H1 (cell line): ENCODE results near the gene STAMBP. TPM values are rescaled to one million over a fixed set of nuclear protein-coding genes. Genes with fewer than 3 reads are reported as not detected.

Source experiments
- CTCF ChIA-PET: fragments of 300-600 bp; sonication (Branson Sonifier 250); formaldehyde crosslinking; loops from one replicate; lab custom pipeline; 2021; ENCODE audit not compliant: partially characterized antibody; lab: Charles Lee
- POLR2A ChIA-PET: fragments of 300-600 bp; sonication (Branson Sonifier 250); formaldehyde crosslinking; loops from one replicate; lab custom pipeline; 2021; ENCODE audit warnings: inconsistent platforms; ENCODE audit not compliant: partially characterized antibody; lab: Charles Lee
- DNase-seq, 2 experiments: peaks; one replicate each; pipeline versions ENCODE4 v3.0.0 to v3.0.0-alpha.2; 2010 to 2022; ENCODE audit warnings: low spot score in 2 of 2, low read depth in 1 of 2, mixed read lengths in 1 of 2
- FAIRE-seq: peaks from 2 replicates; lab custom pipeline; 2011; peaks lifted over from hg19 to GRCh38; lab: Jason Lieb, UNC
- H2AFZ ChIP-seq: 2 replicates; pipeline ENCODE4 v1.8.1; 2012; ENCODE audit warnings: low read length, inconsistent platforms
- H2AK5ac ChIP-seq: 2 replicates; pipeline ENCODE4 v1.6.1; 2013; ENCODE audit warnings: low read depth, low read length
- H2BK120ac ChIP-seq: replicated peaks from 2 replicates; pipeline ENCODE3; 2013; ENCODE audit warnings: low read depth, low read length, inconsistent platforms
- H2BK12ac ChIP-seq: 2 replicates; pipeline ENCODE4 v1.6.1; 2013; ENCODE audit warnings: low read depth, low read length
- H2BK15ac ChIP-seq: 2 replicates; pipeline ENCODE4 v1.6.1; 2013; ENCODE audit warnings: low read length
- H2BK20ac ChIP-seq: 2 replicates; pipeline ENCODE4 v1.6.1; 2013; ENCODE audit warnings: low read length
- H2BK5ac ChIP-seq: 2 replicates; pipeline ENCODE4 v1.6.1; 2013; ENCODE audit warnings: low read depth, low read length
- H3K14ac ChIP-seq: 2 replicates; pipeline ENCODE4 v1.6.1; 2013; ENCODE audit warnings: inconsistent platforms; ENCODE audit not compliant: insufficient read length
- H3K18ac ChIP-seq: 2 replicates; pipeline ENCODE4 v1.6.1; 2013; ENCODE audit warnings: low read length; ENCODE audit errors: extremely low read depth
- H3K23ac ChIP-seq: 2 replicates; pipeline ENCODE4 v1.6.1; 2013; ENCODE audit warnings: inconsistent platforms; ENCODE audit not compliant: insufficient read length
- H3K23me2 ChIP-seq: 2 replicates; pipeline ENCODE4 v1.6.1; 2013; ENCODE audit warnings: low read depth, low read length
- H3K27ac ChIP-seq: 2 replicates; pipeline ENCODE4 v1.6.1; 2011; ENCODE audit warnings: low read depth, low read length, inconsistent platforms
- H3K27me3 ChIP-seq, 4 experiments: replicated peaks in 1 of 4; 1 replicate in 1 of 4; 2 replicates in 3 of 4; pipeline versions ENCODE4 v1.6.1 to v1.8.1; 2011 to 2013; ENCODE audit warnings: low read length in 3 of 4, mild to moderate bottlenecking in 3 of 4, inconsistent platforms in 2 of 4, mixed read lengths in 2 of 4, moderate library complexity in 1 of 4; ENCODE audit not compliant: control insufficient read depth in 3 of 4, insufficient read depth in 3 of 4; ENCODE audit errors: extremely low read depth in 1 of 4
- H3K36me3 ChIP-seq, 4 experiments: 2 replicates each; pipeline versions ENCODE4 v1.6.1 to v1.8.1; 2011 to 2013; ENCODE audit warnings: mild to moderate bottlenecking in 4 of 4, low read length in 3 of 4, moderate library complexity in 2 of 4, control low read depth in 1 of 4, inconsistent platforms in 1 of 4; ENCODE audit not compliant: insufficient read depth in 4 of 4, control insufficient read depth in 2 of 4
- H3K4ac ChIP-seq: replicated peaks from 2 replicates; pipeline ENCODE3; 2013; ENCODE audit warnings: low read length, low read depth, mixed read lengths, inconsistent platforms; ENCODE audit not compliant: insufficient read length
- H3K4me1 ChIP-seq, 4 experiments: replicated peaks in 1 of 4; 1 replicate in 1 of 4; 2 replicates in 3 of 4; pipeline versions ENCODE4 v1.6.1 to v1.8.1; 2011 to 2013; ENCODE audit warnings: low read length in 3 of 4, inconsistent platforms in 2 of 4, mixed read lengths in 1 of 4; ENCODE audit not compliant: insufficient read depth in 4 of 4, control insufficient read depth in 3 of 4
- H3K4me2 ChIP-seq, 2 experiments: 2 replicates each; pipeline versions ENCODE4 v1.6.1 to v1.8.1; 2011 to 2013; ENCODE audit warnings: low read depth in 2 of 2, low read length in 2 of 2, control low read depth in 1 of 2, inconsistent platforms in 1 of 2, mild to moderate bottlenecking in 1 of 2; ENCODE audit not compliant: insufficient read depth in 1 of 2
- H3K4me3 ChIP-seq, 4 experiments: fragments of 200-600, 300-600 bp in 1 of 4; sonication (generic), shearing (Covaris generic), sonication (Bioruptor Twin) in 1 of 4; 2 replicates each; pipeline versions ENCODE4 v1.5.1 to v1.8.1; 2011 to 2016; ENCODE audit warnings: low read length in 4 of 4, low read depth in 3 of 4, control low read depth in 2 of 4, inconsistent platforms in 2 of 4, mild to moderate bottlenecking in 2 of 4, mixed read lengths in 1 of 4, moderate library complexity in 1 of 4; ENCODE audit not compliant: insufficient read depth in 2 of 4; ENCODE audit errors: extremely low read depth in 1 of 4
- H3K56ac ChIP-seq: replicated peaks from 2 replicates; pipeline ENCODE3; 2013; ENCODE audit warnings: low read depth, mild to moderate bottlenecking, mixed read lengths, low read length, inconsistent platforms; ENCODE audit not compliant: insufficient read length
- H3K79me1 ChIP-seq: 2 replicates; pipeline ENCODE4 v1.6.1; 2013; ENCODE audit warnings: low read depth, low read length, control low read depth
- H3K79me2 ChIP-seq, 2 experiments: 2 replicates each; pipeline versions ENCODE4 v1.6.1 to v1.8.1; 2012 to 2013; ENCODE audit warnings: low read length in 2 of 2, mild to moderate bottlenecking in 2 of 2, inconsistent platforms in 1 of 2; ENCODE audit not compliant: insufficient read depth in 2 of 2, control insufficient read depth in 1 of 2
- H3K9ac ChIP-seq, 4 experiments: replicated peaks in 1 of 4; 1 replicate in 1 of 4; 2 replicates in 3 of 4; pipeline versions ENCODE4 v1.6.1 to v1.8.1; 2011 to 2013; ENCODE audit warnings: low read depth in 3 of 4, low read length in 3 of 4, control low read depth in 2 of 4, mild to moderate bottlenecking in 2 of 4, moderate library complexity in 2 of 4, inconsistent platforms in 1 of 4; ENCODE audit errors: extremely low read depth in 1 of 4
- H3K9me3 ChIP-seq, 2 experiments: 2 replicates each; pipeline versions ENCODE4 v1.6.1 to v1.8.1; 2012 to 2013; ENCODE audit warnings: mild to moderate bottlenecking in 2 of 2, moderate library complexity in 2 of 2, control low read depth in 1 of 2, inconsistent platforms in 1 of 2, low read depth in 1 of 2, low read length in 1 of 2, mixed read lengths in 1 of 2; ENCODE audit not compliant: insufficient read depth in 2 of 2
- H4K20me1 ChIP-seq, 2 experiments: replicated peaks in 1 of 2; 2 replicates each; pipeline versions ENCODE3 to v1.8.1; 2011 to 2013; ENCODE audit warnings: inconsistent platforms in 2 of 2, low read length in 2 of 2, mild to moderate bottlenecking in 1 of 2; ENCODE audit not compliant: insufficient read depth in 2 of 2, control insufficient read depth in 1 of 2
- H4K5ac ChIP-seq: 2 replicates; pipeline ENCODE4 v1.6.1; 2013; ENCODE audit warnings: low read length, low read depth, mixed read lengths, inconsistent platforms; ENCODE audit not compliant: insufficient read length
- H4K8ac ChIP-seq: 2 replicates; pipeline ENCODE4 v1.8.0; 2013; ENCODE audit warnings: mild to moderate bottlenecking, moderate library complexity, low read length, inconsistent platforms; ENCODE audit not compliant: insufficient read depth; ENCODE audit errors: extremely low read depth
- H4K91ac ChIP-seq: replicated peaks from 2 replicates; pipeline ENCODE3; 2013; ENCODE audit warnings: low read length, mixed read lengths, inconsistent platforms; ENCODE audit not compliant: insufficient read length
- BCL11A ChIP-seq, 2 experiments: IDR thresholded peaks; one replicate each; pipeline ENCODE4 v1.6.1; 2011; ENCODE audit warnings: low read depth in 2 of 2, low read length in 2 of 2, mild to moderate bottlenecking in 2 of 2
- CBX5 ChIP-seq: fragments of 300-800, 300-1000 bp; sonication (generic); IDR thresholded peaks from 2 replicates; pipeline ENCODE4 v1.7.1; 2016; ENCODE audit warnings: antibody characterized with exemption, low read length, low read depth
- EGR1 ChIP-seq: IDR thresholded peaks from 2 replicates; pipeline ENCODE4 v1.6.1; 2011; ENCODE audit warnings: low read depth, low read length, borderline replicate concordance
- EP300 ChIP-seq, 2 experiments: IDR thresholded peaks; 1 replicate in 1 of 2; 2 replicates in 1 of 2; pipeline ENCODE4 v1.6.1; 2011 to 2012; ENCODE audit warnings: low read depth in 2 of 2, low read length in 2 of 2, mild to moderate bottlenecking in 2 of 2, borderline replicate concordance in 1 of 2, inconsistent platforms in 1 of 2, moderate library complexity in 1 of 2
- KDM1A ChIP-seq: fragments of 200-600, 300-600 bp; sonication (generic); IDR thresholded peaks from 2 replicates; pipeline ENCODE4 v1.7.1; 2016; ENCODE audit warnings: mild to moderate bottlenecking, low read length, borderline replicate concordance
- KDM5A ChIP-seq: fragments of 200-600 bp; IDR thresholded peaks from 2 replicates; pipeline ENCODE4 v1.7.1; 2012; ENCODE audit warnings: mild to moderate bottlenecking, low read length, inconsistent platforms, mixed read lengths
- SP1 ChIP-seq: IDR thresholded peaks from 2 replicates; pipeline ENCODE4 v1.6.1; 2011; ENCODE audit warnings: low read depth, low read length
- TCF12 ChIP-seq: IDR thresholded peaks from 2 replicates; pipeline ENCODE4 v1.6.1; 2011; ENCODE audit warnings: low read depth, mild to moderate bottlenecking, low read length
- WGBS, 2 experiments: shearing (Covaris generic) in 1 of 2; methylation state at CpG; one replicate each; pipeline versions ENCODE4 v1.1.6 to v1.1.7; 2013 to 2015; ENCODE audit warnings: low lambda C conversion rate in 2 of 2, mixed read lengths in 2 of 2, inconsistent platforms in 1 of 2, low coverage in 1 of 2, missing lambda C conversion rate in 1 of 2; ENCODE audit not compliant: insufficient replicate concordance in 2 of 2, insufficient coverage in 1 of 2, insufficient read length in 1 of 2; ENCODE audit errors: extremely low coverage in 1 of 2, missing lambda C conversion rate in 1 of 2; 5-methylcytosine and 5-hydroxymethylcytosine counted together
- polyA plus RNA-seq, 7 experiments: library from polyadenylated mRNA; depleted of rRNA in 3 of 7; stranded (reverse) in 5 of 7; unstranded in 2 of 7; fragments of >200 nt in 5 of 7; fragments of 200-250 nt in 2 of 7; gene quantifications; 1 replicate in 5 of 7; 2 replicates in 1 of 7; 4 replicates in 1 of 7; pipeline versions ENCODE4 v1.2.1 to v1.2.3, GENCODE V29; 2011 to 2013; ENCODE audit warnings: missing spikeins in 2 of 7, mixed read lengths in 2 of 7
- total RNA-seq: library from RNA; stranded (reverse); fragmentation: NEBNext Ultra II Directional; extraction: Animal tissue kit (Norgen Biotek cat#: 25700); gene quantifications from 2 replicates; pipeline ENCODE4 v1.2.1, GENCODE V29; 2021

The STAMBP gene
- total and polyA plus RNA-seq, 2 of the 8 experiments (the other 6 are each of a cell fraction or from before 2014, with no cell fraction given), result 35.8 to 49.7 TPM

DNA sequence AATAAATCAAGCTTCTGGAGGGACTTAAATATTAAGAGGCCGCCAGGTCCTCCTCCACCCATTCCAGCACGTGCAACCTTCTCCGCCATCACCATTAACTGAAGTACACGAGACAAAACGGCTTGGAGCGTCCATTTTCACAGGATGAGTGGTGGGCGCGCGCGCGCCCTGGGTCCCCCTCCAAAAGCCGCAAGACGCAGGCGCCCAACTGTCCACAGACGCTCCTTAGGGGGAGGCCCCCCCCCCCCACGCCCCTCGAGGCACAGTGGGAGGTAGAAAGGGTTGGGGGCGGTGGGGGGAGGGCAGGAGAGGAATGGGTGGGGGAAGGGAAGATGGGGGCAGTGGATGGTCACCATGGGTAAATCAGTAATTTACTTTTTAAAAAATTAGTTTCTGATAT, 10.5 kb upstream of the STAMBP start:
- WGBS, 2 experiments, result 98% methylated on average over 6 of the region's 18 CpGs; no CpG with 5 or more reads in 1 of the 2 experiments
- Histone ChIP-seq H2AFZ (0 out of 2 replicates have a peak overlapping the region, but pooled peaks have one; percentile 65), H4K8ac (no peak overlapping the region), H4K91ac (no peak overlapping the region), H3K4ac (no peak overlapping the region), H3K23me2 (no peaks in the 10 kb centered on the region), H3K18ac (no peak overlapping the region), H3K79me1 (no peaks in the 10 kb centered on the region), H3K4me1 (no peaks in the 10 kb centered on the region), H3K56ac (no peak overlapping the region), H3K14ac (no peak overlapping the region), H3K36me3 (no peaks in the 10 kb centered on the region), H3K9ac (no peak overlapping the region), H2BK120ac (no peak overlapping the region), H2AK5ac (no peak overlapping the region), H3K4me2 (no peak overlapping the region), H3K27ac (no peak overlapping the region), H4K20me1 (no peaks in the 10 kb centered on the region), H2BK5ac (no peak overlapping the region), H4K5ac (no peak overlapping the region), H3K9me3 (no peaks in the 10 kb centered on the region), H3K4me3 (no peak overlapping the region), H3K27me3 (peaks cover 0 to 14% (median under 1%) of the 10 kb centered on the region in 4 experiments; a peak in 6 of 7 replicates), H2BK12ac (no peak overlapping the region), H3K23ac (no peak overlapping the region), H2BK20ac (no peak overlapping the region), H3K79me2 (no peaks in the 10 kb centered on the region), H2BK15ac (no peak overlapping the region)
- POLR2A ChIA-PET, result no interaction called here
- no peak for TF ChIP-seq CBX5
- TF ChIP-seq EP300 (IDR thresholded peaks at IDR 0.05; ENCODE audit: borderline replicate concordance in 1 of 2, low read depth in 2 of 2, low read length in 2 of 2), result no peak
- TF ChIP-seq TCF12, result no peak
- no peak for TF ChIP-seq BCL11A (IDR thresholded peaks at IDR 0.05; ENCODE audit: low read depth in 2 of 2, low read length in 2 of 2)
- no peak for TF ChIP-seq SP1
- TF ChIP-seq KDM5A, result no peak
- no peak for TF ChIP-seq EGR1
- TF ChIP-seq KDM1A, result no peak
- CTCF ChIA-PET, result interaction anchor here (1.3 kb wide), 1 partner anchor 9 kb away, joined by 4 read pairs; no protein-coding TSS in a partner anchor
- DNase-seq (no peak), FAIRE-seq (no peak)
